ENCODE measurements around the gene TRIM34. TPM values are rescaled to one million over a fixed set of nuclear protein-coding genes. Genes with fewer than 3 reads are reported as not detected.

Gene TRIM34
- total and polyA plus RNA-seq, 7 donors: 0.48 to 1.3 (median 0.79) TPM

- H3K4me3 ChIP-seq: no peak overlapping the region
- peaks cover 0 to 14% of the 10 kb centered on the region in 2 donors for H3K36me3 ChIP-seq (ENCODE audit: insufficient read depth in 1 of 2, low read depth in 1 of 2)
- H3K4me1 ChIP-seq: no peaks in the 10 kb centered on the region
- intact Hi-C loops (cut with DNase I): no loop called here
- 94 to 99% (median 95%) methylated on average over 2 of the region's 2 CpGs for WGBS, 3 donors
- H3K27ac ChIP-seq: no peak overlapping the region
- no peaks in the 10 kb centered on the region for H3K27me3 ChIP-seq (ENCODE audit: insufficient read depth in 3 of 3, low read length in 2 of 3)
- no peak for ATAC-seq
- no peaks in the 10 kb centered on the region for H3K9me3 ChIP-seq
- no peak for DNase-seq
- TF ChIP-seq, protein P1, sequence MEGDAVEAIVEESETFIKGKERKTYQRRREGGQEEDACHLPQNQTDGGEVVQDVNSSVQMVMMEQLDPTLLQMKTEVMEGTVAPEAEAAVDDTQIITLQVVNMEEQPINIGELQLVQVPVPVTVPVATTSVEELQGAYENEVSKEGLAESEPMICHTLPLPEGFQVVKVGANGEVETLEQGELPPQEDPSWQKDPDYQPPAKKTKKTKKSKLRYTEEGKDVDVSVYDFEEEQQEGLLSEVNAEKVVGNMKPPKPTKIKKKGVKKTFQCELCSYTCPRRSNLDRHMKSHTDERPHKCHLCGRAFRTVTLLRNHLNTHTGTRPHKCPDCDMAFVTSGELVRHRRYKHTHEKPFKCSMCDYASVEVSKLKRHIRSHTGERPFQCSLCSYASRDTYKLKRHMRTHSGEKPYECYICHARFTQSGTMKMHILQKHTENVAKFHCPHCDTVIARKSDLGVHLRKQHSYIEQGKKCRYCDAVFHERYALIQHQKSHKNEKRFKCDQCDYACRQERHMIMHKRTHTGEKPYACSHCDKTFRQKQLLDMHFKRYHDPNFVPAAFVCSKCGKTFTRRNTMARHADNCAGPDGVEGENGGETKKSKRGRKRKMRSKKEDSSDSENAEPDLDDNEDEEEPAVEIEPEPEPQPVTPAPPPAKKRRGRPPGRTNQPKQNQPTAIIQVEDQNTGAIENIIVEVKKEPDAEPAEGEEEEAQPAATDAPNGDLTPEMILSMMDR (IDR thresholded peaks at IDR 0.05): no peak
These were observed 38.7 kb downstream of the TRIM34 start for GRCh38 chr11:5663511-5663910.

DNA sequence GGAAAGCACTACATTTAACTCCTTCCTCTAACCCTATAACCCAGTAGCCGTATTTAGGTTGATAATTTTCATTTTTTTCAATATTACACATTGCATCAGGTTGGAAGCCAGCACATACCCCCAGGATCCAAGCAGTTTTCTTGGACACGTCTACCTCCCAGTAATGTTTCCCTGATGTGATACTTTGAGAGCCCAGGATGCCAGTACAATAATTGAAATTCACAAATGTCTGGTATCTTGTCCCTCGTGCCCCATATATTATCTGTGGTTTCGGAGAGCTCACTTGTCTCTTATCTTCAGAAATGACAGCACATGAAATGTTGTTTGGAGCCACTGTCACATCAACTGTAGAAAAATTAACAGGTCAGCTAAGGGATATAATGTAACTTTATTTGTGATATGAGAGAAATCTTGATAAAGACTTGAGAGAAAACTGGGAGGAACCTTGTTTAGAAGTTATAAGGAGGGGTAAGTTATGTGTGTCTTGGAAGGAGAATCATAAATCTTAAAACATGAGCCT lies 40.3 kb downstream of the TRIM34 start:
- TF ChIP-seq, protein P1 (IDR thresholded peaks at IDR 0.05): no peak
- DNase-seq: no peak
- no peak overlapping the region for H3K27ac ChIP-seq
- no peak for ATAC-seq
- H3K4me3 ChIP-seq: no peak overlapping the region
- no peaks in the 10 kb centered on the region for H3K4me1 ChIP-seq
- intact Hi-C loops (cut with DNase I): no loop called here
- peaks cover 0 to 22% of the 10 kb centered on the region in 2 donors for H3K36me3 ChIP-seq (ENCODE audit: insufficient read depth in 1 of 2, low read depth in 1 of 2)
- H3K27me3 ChIP-seq (ENCODE audit: insufficient read depth in 3 of 3, low read length in 2 of 3): no peaks in the 10 kb centered on the region
- H3K9me3 ChIP-seq: no peaks in the 10 kb centered on the region
- 93 to 94% (median 94%) methylated on average over 4 of the region's 4 CpGs for WGBS, 3 donors

DNA sequence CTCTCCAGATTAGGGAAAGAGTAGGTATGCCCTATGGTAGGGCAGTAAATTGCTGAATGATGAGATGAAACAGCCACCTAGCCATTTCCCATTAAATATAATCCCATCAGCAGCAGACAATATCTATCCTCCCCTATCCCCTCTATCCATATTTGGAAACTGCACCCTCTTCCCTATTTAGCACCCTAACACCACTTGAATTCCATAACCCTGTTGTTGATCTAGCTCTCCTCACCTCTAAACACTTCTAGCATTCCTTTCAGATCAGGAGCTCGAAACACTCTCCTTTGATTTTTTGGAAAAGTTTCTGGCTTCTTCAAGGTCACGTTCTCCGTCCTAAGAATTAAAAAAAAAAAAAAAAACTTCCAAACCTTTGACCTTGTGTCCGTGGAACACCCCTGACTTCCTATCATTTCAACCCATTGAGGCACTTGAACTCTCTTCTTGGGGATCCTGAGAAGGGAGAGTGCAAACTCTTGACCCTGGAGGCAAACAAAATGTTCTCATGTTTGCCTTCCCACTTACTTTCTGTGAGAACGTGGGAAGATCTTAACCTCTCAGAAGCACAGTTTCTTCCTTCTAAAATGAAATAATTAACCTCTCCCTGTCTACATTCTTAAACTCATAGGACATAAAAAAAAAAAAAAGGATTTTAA lies 41.1 kb downstream of the TRIM34 start:
- no peaks in the 10 kb centered on the region for H3K4me1 ChIP-seq
- H3K27me3 ChIP-seq (ENCODE audit: insufficient read depth in 3 of 3, low read length in 2 of 3): no peaks in the 10 kb centered on the region
- intact Hi-C loops (cut with DNase I): no loop called here
- H3K36me3 ChIP-seq (ENCODE audit: insufficient read depth in 1 of 2, low read depth in 1 of 2): peaks cover 0 to 22% of the 10 kb centered on the region in 2 donors
- ATAC-seq: no peak
- no peak overlapping the region for H3K4me3 ChIP-seq
- no peak overlapping the region for H3K27ac ChIP-seq
- no peaks in the 10 kb centered on the region for H3K9me3 ChIP-seq
- TF ChIP-seq, protein P1 (IDR thresholded peaks at IDR 0.05): no peak
- no peak for DNase-seq
- WGBS, 3 donors: 78 to 82% (median 79%) methylated on average over 5 of the region's 5 CpGs

DNA sequence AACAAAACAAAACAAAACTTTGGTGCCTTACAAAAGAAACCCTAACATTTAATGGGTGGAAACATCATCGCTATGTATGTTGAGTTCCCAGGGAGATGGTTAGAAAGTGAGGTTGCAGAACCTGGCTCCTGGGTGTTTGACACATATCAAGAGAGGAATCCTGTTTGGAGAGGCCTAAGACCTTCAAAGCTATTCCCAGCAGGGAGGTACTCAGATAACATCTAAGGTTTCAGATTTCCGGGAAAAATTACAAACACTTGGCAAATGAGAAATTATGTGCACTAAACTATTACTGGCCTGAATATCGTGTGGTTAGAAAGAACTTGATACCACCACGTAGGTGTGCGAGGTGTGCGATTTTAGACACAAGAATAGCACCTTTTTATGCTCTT lies 41.6 kb downstream of the TRIM34 start:
- ATAC-seq: no peak
- no peaks in the 10 kb centered on the region for H3K9me3 ChIP-seq
- no peak overlapping the region for H3K4me3 ChIP-seq
- peaks cover 0 to 22% of the 10 kb centered on the region in 2 donors for H3K36me3 ChIP-seq (ENCODE audit: insufficient read depth in 1 of 2, low read depth in 1 of 2)
- H3K27me3 ChIP-seq (ENCODE audit: insufficient read depth in 3 of 3, low read length in 2 of 3): no peaks in the 10 kb centered on the region
- WGBS, 3 donors: 53 to 61% (median 57%) methylated on average over 6 of the region's 6 CpGs
- intact Hi-C loops (cut with DNase I): no loop called here
- no peak overlapping the region for H3K27ac ChIP-seq
- TF ChIP-seq, protein P1 (IDR thresholded peaks at IDR 0.05): no peak
- H3K4me1 ChIP-seq: no peaks in the 10 kb centered on the region
- no peak for DNase-seq

DNA sequence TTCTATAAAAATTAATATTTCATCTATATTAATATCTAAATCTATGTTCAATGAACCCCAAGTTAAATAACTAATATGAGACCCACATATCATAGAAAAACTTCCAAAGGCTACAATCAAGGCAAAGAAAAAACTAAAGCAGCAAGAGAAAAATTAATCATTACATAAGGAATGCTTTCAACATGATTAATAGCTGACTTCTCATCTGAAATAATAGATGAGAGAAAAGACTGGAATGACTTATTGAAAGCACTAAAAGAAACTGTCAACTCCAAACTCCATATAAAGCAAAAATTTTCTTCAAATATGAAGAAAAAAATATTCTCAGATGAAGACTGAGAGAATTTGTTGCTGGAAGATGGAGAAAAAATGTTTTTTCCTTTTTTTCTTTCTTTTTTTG lies 47.0 kb downstream of the TRIM34 start:
- no peak for DNase-seq
- TF ChIP-seq, protein P1 (IDR thresholded peaks at IDR 0.05): no peak
- Histone ChIP-seq H3K36me3 (ENCODE audit: insufficient read depth in 1 of 2, low read depth in 1 of 2) (peaks cover 0 to 14% of the 10 kb centered on the region in 2 donors), H3K27ac (no peak overlapping the region), H3K9me3 (no peaks in the 10 kb centered on the region), H3K4me1 (no peaks in the 10 kb centered on the region), H3K4me3 (no peak overlapping the region), H3K27me3 (ENCODE audit: insufficient read depth in 3 of 3, low read length in 2 of 3) (no peaks in the 10 kb centered on the region)
- intact Hi-C loops (cut with DNase I): no loop called here
- ATAC-seq: no peak
